Lower leg skin (tissue), 4 donors: Measurements from ENCODE around the gene ING4. TPM values are rescaled to one million over a fixed set of nuclear protein-coding genes. Genes with fewer than 3 reads are reported as not detected.

Experiments used
- DNase-seq, 2 donors: peaks; one replicate each; pipeline ENCODE4 v3.0.0-alpha.2; 2019; ENCODE audit warnings: low spot score in 2 of 2
- H3K4me3 ChIP-seq: fragments of 200-600 bp; sonication (generic); 2 replicates; pipeline ENCODE4 v1.5.1; 2017; ENCODE audit warnings: mild to moderate bottlenecking, low read depth; ENCODE audit not compliant: poor library complexity, severe bottlenecking
- CTCF ChIP-seq, 3 donors: fragments of 450-650 bp; IDR thresholded peaks; one replicate each; pipeline ENCODE4 v1.5.1; 2016; ENCODE audit warnings: antibody characterized with exemption in 3 of 3, mild to moderate bottlenecking in 3 of 3, moderate library complexity in 2 of 3
- POLR2A ChIP-seq, 2 donors: fragments of 450-650 bp; IDR thresholded peaks; one replicate each; pipeline ENCODE4 v1.6.1; 2016 to 2017; ENCODE audit warnings: antibody characterized with exemption in 2 of 2, mild to moderate bottlenecking in 1 of 2, moderate library complexity in 1 of 2
- WGBS, 2 donors: methylation state at CpG; one replicate each; pipeline ENCODE4 v1.1.5; 2018; 5-methylcytosine and 5-hydroxymethylcytosine counted together
- intact Hi-C: fragments of 100-400 bp; cut with DNase I; formaldehyde crosslinking; loops from one replicate; pipeline ENCODE4 v1.15.0; 2023; ENCODE audit warnings: low total_unique reads
- total RNA-seq, 4 donors: library from RNA; depleted of rRNA; stranded (reverse); fragments of >200 nt; gene quantifications; one replicate each; pipeline ENCODE4 v1.1.0, GENCODE V29; 2016

The ING4 gene
- total RNA-seq, 4 donors from 2014 or later: 40.8 to 63.6 (median 56.0) TPM

GRCh38 chr12:6699989-6700645 lies 37.2 kb upstream of the ING4 start:
- DNase-seq: no peak
- WGBS, 2 donors: 1% methylated on average over 44 to 55 of the region's 65 CpGs
- intact Hi-C loops: no loop called here
- TF ChIP-seq CTCF (IDR thresholded peaks at IDR 0.05) (no peak), POLR2A (IDR thresholded peaks at IDR 0.05) (no peak)
- peak overlapping the region; percentile 10 for H3K4me3 ChIP-seq

- WGBS, 2 donors: 20 to 24% methylated on average over 16 of the region's 16 CpGs
- no peak overlapping the region for H3K4me3 ChIP-seq
- intact Hi-C loops: no loop called here
- TF ChIP-seq CTCF (IDR thresholded peaks at IDR 0.05) (no peak), POLR2A (IDR thresholded peaks at IDR 0.05) (no peak)
- DNase-seq: no peak
Observed at GRCh38 chr12:6699259-6699988, 36.5 kb upstream of the ING4 start.

- 50 to 52% methylated on average over 8 of the region's 8 CpGs for WGBS, 2 donors
- DNase-seq: no peak
- H3K4me3 ChIP-seq: no peak overlapping the region
- TF ChIP-seq CTCF (IDR thresholded peaks at IDR 0.05): no peak
- no peak for TF ChIP-seq POLR2A (IDR thresholded peaks at IDR 0.05)
- intact Hi-C loops: no loop called here
Observed at GRCh38 chr12:6698352-6699046, 35.6 kb upstream of the ING4 start.

GRCh38 chr12:6697584-6698351 lies 34.8 kb upstream of the ING4 start:
- 66 to 72% methylated on average over 17 of the region's 17 CpGs for WGBS, 2 donors

More at GRCh38 chr12:6697584-6698351, 34.8 kb upstream of the ING4 start:
- intact Hi-C loops: no loop called here
- no peak for TF ChIP-seq CTCF (IDR thresholded peaks at IDR 0.05)
- TF ChIP-seq POLR2A (IDR thresholded peaks at IDR 0.05): no peak
- no peak overlapping the region for H3K4me3 ChIP-seq
- DNase-seq: no peak
